T-helper 9 cell (primary cell): ENCODE measurements around the gene PTPRJ.

Experiments used
- DNase-seq: peaks from one replicate; pipeline ENCODE4 v3.0.0-alpha.2; 2020

The PTPRJ gene

DNA sequence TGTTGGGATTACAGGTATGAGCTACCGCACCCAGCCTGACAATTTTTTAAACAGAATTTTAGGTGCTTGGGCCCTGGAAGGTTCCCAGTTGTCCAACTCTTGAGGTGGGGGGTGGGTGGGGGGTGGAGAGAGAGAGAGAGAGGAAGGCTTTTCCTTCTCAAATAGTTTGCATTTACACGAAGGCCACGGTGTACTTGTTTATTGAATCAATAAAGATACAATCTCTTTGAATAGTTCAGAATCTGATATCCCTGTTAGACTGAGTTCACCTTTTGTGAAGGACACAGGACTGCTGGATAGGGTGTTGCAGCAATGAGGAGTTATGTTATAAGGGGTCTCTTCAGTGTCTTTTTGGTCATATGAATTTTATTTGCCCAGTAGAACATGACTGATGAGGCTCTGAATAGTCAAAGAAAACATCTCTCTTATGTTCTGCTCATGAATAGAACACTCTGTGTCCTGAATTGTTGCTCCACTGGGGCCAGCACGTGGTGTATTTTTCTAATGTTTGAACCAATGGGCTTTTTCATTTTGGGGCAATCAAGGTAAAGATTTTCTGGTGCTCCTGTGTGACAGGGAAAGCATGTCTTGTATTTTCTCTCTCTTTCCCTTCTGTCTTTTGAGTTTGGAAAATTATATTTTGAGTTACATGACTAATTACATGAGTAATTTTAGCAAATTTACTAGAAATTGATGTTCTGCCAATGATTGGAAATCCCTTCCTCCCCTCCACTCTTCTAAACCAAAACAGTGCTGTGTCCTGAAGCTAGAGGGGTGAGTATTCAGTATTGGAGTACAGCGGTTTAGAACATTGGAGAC, 61.7 kb downstream of the PTPRJ start:
- no peak for DNase-seq

DNA sequence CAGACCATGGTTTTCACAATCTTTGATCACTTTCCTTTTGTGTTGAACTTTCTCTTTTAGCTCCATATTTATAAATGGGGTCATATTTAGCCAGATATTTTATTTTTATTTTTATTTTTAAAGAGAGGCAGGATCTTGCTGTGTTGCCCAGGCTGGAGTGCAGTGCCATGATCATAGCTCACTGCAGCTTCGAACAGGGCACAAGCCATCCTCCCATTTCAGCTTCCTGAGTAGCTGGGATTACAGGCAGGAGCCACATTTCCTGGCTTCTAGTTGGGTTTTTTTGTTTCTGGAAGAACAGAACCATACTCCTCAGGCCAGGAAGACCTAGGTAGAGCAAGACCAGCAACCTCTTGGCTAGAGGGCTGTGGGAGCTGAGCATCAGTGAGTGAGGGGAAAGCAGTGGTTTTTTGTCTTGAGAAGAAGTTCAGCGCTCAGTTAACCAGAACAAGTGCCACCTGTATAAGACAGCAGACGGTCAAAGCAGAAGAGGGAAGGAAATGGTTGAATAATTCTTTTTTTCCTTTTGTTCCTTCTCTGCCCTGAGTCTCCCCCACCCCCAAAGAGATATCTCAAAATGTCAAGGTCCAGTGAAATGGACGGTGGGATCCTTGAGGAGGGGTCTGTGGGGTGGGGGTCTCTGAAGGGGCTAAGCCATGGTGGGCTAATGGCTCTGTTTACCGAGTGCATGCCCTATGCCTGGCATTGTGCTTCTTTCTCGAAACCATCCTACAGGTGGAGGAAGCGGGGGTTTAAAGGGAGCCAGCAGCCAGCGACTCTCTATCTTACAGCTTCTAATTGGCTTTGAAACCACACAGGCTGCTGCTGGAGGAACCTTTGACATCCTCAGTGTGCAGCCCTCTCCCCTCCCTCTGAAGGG, 63.0 kb downstream of the PTPRJ start:
- DNase-seq, result no peak

DNA sequence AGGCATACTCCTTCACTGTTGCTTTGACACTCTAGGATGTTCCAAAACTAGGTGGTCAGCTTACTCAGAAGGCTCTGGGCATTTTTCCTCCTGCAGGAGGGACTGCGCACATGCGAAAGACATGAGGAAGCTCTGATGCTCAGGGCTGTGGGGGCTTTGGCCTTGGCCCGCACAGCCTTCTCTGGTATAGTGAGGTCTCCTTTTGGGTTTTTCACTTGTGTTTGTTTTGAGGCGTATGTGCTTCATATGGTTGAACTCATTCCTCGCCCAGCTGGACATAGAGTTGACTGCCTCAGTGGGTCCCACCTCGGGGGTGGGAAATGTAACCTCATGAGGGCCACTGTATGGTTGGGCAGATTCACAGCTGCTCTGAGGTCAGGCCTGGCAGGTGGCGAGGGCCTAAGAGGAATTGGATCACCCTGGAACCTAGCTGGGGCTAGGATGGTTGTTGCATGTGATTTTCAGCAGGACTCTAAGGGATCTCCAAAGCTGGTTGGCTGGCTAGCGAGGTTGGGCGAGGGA, 63.7 kb downstream of the PTPRJ start:
- DNase-seq, result no peak

DNA sequence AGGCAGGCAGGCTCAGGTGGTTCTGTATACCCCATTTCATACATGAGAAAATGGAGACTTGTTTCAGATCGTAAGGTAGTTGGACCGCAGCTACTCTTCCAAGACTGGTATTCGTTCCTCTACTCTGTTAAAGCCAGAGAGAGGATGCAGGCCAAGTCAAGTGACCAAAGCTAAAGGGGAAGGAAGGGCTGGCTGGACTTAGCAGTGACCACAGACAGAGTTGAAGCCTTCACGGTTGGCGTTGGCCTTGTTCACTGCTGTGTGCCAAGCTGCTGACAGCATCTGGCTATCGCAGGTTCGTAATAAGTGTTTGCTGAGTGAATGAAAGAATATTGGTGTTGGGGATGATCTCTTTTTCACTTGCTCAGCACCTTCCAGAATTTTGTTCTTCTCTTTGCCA, 64.2 kb downstream of the PTPRJ start:
- no peak for DNase-seq

DNA sequence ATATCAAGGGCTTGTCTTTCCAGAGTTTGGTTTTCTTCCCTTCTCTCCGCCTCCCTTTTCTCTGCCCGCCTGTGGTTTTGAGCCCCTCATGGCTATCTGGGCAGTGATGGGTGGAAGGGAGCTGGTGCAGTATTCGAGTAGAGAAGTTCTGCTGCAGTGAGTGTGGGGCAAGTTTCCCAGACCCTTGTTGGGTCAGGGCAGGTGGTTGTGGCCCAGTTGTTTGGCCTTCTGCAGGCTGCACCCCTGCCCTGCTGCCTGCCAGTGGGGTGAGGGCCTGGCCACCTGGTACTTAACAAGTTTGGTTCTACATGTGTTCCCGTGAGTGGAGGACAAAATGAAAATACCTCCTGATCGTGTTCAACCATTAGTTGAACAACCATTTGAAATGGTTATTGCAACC, 65.2 kb downstream of the PTPRJ start:
- no peak for DNase-seq

DNA sequence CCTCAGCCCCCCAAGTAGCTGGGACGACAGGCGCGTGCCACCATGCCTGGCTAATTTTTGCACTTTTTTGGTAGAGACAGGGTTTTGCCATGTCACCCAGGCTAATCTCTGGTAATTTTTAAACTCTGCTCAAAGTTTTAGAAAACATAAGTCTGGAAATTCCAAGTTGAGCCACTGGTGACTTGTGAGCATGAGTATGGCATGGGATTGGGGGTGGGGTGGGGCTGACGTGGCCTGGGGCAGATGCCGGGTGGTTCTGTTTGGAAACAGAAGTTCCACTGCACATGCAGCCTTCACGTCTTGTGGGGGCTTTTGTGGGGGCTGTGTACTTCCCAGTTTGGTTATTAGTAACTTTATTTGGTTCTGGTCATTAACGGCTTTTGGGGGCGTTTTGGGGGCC, 67.3 kb downstream of the PTPRJ start:
- DNase-seq, result no peak

DNA sequence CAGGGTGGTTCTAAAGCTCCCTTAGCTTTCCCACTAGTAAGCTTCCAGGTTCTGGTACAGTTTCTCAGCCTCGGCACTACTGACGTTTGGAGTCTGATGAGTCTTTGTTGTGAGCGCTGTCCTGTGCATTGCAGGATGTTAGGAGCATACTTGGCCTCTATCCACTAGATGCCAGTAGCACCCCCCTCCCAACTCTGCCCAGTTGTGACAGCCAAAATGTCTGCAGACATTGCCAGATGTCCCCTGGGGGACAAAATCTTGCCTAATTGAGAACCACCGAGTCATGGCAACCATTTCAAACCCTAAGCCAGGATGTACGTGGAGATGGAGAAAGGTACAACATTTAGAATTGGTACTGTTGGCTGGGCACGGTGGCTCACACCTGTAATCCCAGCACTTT, 68.7 kb downstream of the PTPRJ start:
- no peak for DNase-seq

DNA sequence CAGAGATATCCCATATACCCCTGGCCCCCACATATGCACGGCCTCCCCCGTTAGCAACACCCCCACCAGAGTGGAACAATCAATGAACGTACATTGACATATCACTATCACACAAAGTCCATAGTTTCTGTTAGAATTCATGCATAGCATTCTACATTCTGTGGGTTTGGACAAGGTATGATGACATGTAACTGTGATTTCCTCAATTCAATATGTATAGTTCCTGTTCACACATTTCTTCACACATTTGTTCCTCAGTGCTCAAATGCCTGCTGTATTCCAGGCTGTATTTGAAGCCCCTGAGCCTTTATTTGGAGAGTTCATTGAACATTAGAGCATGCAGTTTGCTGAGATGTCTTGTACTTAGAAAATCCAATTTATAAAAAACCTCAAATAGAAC, 69.9 kb downstream of the PTPRJ start:
- DNase-seq, result no peak

DNA sequence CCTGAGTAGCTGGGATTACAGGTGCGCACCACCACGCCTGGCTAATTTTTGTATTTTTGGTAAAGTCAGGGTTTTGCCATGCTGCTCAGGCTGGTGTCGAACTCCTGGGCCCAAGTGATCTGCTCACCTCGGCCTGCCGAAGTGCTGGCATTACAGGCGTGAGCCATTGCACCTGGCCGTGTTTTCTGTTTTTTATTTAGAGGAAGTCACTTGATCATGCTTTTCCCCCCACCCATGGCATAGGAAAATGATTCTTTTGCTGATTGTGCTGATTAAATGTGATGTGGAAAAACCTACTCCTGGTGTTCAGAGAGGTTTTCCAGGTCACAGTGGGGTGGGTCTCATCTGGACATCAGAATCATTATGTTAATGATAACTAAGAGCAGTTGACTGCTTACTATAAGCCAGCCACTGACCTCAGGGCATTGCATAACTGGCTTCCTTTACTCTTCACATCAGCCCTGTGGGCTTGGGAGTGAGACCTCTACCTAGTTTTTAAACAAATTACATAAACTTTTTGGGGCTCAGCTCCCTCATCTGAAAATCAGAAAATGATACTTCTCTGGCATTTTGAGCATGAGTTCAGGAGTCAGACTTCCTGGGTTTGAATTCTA, 71.0 kb downstream of the PTPRJ start:
- DNase-seq, result no peak

DNA sequence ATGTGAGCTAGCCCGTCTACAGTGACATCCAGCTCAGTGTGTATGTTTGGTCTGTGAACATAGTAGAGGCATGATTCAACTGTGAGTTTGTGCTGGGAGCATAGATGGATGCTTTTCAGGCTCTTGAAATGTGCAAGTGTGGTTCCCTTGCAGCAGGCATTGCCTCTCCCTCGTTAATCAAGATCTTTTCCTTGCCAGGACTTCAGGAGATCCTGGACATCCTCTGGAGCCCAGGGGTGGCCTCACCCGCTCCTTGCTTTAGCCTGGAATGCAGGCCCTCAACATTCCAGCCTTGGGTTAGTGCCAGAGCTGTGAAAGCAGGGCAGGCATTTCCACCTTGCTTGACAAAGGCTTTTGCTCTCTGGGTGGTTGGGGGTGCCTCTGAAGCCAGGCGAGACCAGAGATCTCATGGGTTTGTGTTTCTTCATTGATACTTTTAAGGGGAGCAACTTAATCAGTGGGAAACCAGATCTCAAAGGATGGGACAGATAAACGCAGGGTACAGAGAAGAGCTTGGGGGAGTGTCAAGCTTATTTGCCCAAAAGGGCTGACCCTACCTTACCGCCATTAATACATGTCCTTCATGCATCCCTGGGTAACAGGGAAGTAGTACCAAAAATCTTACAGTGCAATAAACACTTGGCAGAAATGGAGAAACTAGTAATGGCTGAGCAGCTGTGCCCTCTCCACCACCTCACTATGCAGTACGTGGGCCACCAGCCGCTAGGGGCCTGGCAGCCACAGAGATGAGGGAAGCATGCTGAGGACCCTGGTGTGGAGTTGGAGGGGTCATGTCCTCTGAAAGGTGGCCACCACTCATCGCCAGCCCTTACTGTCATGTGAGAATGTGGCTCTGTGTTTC, 72.1 kb downstream of the PTPRJ start:
- DNase-seq, result no peak

DNA sequence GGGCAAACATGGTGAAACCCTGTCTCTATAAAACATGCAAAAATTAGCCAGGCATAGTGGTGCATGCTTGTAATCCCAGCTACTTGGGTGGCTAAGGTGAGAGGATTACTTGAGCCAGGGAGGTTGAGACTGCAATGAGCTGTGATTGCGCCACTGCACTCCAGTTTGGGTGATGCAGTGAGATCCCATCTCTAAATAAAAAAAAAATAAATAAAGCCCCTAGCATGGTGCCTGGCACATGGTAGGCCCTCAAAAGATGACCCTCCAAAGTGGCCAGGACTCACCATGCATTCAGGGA, 74.6 kb downstream of the PTPRJ start:
- no peak for DNase-seq

DNA sequence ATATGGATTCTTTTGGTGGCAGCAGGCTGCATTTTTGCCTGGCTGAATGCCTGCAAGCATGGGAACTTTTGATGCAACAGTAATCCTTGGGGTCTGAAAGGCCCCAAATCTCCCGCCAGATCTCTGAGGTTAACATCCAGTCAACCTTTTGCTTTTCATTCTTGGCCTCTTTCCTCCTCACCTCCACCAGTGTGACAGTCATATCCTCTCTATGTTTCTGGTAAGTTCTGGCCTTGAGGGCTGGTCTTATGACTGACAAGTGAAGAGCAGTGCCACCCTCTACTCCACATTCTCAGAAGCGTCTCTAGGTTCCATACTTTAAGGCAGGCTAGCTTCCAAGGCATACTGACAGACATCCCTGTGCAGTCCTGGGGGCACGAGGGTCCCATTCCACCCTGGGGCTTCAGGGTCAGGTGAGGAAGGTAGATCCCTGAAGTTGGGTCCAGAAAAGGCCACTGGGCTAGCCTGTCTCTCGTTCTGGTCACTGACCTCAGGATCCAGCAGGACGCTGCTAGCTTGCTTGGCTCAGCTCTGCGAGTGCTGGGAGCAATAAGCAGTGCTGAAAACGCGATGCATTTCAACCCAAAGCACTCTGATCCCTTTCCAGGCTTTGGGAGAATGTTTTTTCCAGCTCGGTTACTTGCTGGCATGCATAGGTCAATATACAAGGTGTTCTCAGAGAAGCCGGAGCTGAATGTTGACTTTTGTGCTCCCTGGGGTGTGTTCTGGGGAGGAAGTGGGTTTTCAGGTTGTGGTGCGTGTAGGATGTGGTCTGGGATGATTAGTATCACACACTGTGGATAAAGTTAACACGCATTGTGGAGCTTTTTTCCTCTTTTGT, 75.2 kb downstream of the PTPRJ start:
- peak; percentile 41 for DNase-seq

DNA sequence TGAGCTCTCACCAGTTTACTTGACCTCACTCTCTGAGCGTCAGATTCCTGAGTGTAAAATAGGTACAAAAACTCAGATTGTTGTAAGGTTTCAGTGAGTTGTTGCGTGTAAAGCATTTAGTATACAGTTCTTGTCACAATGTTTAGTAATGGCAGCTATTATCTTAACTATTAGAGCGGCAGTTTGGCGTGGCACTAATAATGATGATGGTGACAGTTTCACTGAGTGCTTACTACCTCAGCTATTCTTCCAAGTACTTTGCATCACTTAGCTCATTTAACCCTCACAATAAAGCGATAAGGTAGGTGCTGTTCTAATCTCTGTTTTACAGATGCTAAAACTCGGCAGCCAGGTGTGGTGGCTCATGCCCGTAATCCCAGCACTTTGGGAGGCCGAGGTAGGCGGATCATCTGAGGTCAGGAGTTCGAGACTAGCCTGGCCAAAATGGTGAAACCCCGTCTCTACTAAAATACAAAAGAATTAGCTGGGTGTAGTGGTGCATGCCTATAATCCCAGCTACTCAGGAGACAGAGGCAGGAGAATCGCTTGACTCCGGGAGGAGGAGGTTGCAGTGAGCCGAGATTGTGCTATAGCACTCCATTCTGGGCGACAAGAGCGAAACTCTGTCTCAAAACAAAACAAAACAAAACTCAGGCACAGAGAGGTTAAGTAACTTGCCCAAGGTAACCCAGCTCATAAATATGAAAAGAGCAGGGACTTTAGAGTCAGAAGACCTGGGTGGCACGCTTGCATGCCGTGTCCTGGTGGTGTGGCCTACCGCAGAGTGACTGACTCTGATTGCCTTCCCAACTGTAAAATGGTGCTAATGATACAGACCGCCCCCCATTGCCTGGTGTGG, 76.2 kb downstream of the PTPRJ start:
- DNase-seq, result no peak

DNA sequence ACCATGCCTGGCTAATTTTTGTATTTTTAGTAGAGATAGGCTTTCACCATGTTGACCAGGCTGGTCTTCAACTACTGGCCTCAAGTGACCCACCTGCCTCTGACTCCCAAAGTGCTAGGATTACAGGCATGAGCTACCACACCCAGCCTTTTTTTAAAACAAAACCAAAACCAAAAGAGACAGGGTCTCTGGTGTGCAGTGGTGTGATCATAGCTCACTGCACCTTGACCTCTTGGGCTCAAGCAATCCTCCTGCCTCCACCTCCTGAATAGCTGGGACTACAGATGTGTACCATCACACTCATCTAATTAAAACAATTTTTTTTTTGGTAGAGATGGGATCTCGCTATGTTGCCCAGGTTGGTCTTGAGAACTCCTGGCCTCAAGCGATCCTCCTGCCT, 77.7 kb downstream of the PTPRJ start:
- no peak for DNase-seq

DNA sequence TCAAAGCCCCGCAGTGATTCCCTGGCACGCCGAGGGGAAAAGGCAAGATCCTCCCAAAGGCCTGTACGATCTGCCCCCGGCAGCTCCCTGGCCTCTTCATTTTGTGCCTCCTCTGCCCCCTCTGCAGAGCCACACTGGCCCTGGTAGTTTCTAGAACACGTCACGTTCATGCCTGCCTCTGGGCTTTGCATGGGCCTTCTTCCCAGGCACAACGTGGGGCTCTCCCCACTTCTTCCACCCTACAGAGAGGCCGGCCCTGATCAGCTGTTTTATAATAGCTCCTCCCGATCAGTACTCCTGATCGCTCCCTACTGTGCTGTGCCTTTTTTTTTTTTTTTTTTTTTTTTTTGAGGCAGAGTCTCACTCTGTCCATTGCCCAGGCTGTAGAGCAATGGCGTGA, 78.4 kb downstream of the PTPRJ start:
- DNase-seq, result no peak

DNA sequence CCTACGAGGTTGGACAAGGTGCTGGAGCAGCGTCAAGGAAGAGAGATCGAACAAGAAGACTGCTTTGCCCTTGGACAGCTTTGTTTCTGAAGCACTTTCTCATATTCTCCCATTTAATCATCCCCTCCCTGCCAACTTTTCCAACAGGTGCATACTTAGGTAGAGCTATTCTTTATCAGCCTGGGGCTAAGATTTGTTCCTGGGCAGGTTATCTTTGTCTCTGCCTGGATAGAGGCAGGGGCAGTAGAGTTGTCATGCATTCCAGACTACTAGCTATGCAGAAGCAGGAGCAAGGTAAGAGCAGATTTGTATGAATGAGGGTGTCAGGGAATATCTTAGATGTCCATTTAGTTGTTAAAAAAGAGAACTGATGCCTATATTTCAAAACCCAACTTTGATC, 82.3 kb downstream of the PTPRJ start:
- DNase-seq, result no peak

DNA sequence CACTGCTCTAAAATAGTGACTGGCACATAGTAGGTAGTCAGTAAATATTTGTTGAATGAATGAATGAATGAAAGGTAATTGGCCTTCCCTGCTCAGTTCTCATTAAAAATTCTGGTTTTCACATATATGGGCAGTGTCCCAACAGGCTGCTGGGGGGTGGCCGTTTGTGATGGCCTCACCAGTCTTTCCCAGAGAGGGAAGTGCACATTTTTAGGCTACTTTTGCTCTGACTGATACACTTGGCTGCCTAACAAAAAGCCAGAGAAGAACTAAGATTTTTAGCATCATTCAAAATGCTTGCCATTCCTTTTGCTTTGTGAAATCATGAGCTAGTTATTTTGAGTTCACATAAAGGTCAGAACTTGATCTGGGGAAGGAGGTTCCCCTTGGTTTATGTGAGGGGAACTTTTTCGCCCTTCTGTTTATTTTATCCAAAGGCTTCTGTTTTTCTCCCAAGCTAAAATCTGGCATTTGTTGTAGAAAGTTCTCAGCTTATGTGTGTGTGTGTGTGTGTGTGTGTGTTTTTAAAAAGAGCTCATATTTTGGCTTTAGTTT, 83.1 kb downstream of the PTPRJ start:
- no peak for DNase-seq

DNA sequence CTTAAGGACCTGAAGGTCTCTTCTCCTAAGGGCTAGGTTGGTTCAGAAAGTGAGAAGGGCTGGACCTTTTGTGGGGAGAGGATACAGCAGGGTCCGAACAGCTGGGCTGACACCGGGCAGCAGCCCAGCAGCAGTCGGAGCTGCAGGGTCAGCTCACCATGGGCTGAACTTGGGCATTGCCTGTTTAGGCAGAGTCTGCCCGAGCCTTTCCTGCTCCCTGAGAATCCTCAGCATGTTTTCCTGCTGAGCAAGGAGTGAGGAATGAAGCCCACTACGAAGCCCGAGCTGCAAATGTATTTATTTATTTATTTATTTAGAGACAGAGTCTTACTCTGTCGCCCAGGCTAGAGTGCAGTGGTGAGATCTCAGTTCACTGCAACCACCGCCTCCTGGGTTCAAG, 83.9 kb downstream of the PTPRJ start:
- DNase-seq, result no peak

DNA sequence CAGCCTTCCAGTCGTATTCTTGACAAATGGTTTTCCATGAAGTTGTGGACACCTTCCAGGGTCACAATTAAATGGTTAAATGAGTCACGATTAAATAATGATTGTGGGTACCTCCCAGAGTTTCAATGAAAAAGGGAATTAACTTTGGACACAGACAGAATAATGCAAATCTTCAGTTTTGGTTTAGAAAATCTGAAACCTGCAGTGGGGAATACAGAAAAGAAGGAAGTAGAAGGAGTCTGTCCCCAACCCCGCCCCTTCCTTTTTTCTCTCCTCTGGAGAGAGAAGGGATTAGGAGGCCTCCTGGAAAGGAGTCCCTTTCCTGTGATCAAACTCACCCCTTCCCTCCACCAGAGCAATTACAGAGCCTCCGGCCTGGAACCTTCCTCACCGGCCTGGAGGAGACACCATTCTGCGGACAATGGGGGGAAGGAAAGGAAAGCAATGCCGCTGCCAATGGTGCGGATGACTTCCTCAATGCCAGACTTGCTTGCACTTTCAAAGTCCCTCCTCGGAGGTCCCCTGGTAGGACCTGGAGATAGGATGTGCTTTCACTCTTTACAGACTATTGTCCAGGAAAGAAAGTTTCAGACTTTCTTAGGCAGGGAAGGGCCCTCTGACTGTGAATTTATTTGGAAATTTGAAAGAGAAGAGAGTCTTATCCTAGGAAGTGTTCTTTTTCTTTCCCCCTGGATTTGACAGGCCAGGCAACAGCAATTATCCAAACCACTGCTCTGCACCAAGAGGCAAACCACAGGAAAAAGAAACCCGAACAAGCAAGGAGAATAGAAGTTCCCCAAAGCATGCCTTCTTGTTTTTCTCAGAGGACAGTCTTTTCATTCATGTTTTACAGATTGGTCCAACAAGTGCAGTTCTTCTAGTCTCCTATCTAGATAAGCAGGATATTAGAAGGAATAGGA, 86.8 kb downstream of the PTPRJ start:
- DNase-seq, result no peak
